Measurements from ENCODE around the gene LHFPL6. TPM values are rescaled to one million over a fixed set of nuclear protein-coding genes. Genes with fewer than 3 reads are reported as not detected.
"Not testable (repeated sequence)": the region's sequence is repeated elsewhere in the genome, so short reads cannot be mapped to it uniquely, and the experiment has no call there.

The LHFPL6 gene
- total RNA-seq, 4 donors from 2014 or later = 113 to 177 (median 146) TPM

DNA sequence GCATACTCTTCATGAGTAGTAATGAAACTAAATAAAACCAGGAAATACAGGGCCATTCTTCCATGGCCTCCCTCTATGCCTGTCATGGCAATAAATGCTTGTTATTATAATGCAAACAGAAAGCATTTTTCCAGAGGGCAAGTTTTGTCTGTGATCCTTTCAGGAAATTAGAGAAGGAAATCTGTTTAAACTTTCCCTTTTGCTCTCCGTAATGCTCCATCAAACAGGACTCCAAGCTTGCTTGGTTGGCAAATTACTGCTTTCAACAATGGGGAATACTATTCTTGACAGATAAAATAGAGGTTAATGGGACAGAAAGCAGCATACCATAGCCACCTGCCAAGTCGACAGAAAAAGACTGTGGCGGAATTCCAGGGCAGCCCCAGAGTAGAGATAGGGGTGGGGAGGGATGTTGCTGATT lies 252.5 kb downstream of the LHFPL6 start:
- Histone ChIP-seq H3K27me3 (no peaks in the 10 kb centered on the region), H3K9me3 (peaks cover 0 to 6% (median 0%) of the 10 kb centered on the region in 4 donors), H3K4me1 (peaks cover 0 to 38% (median 15%) of the 10 kb centered on the region in 4 donors), H3K4me3 (no peak overlapping the region), H3K36me3 (no peaks in the 10 kb centered on the region), H3K27ac (peak overlapping the region in 2 of 4 donors; percentile 13 to 26)
- no peak for TF ChIP-seq POLR2A (IDR thresholded peaks at IDR 0.05)
- no peak for DNase-seq (ENCODE audit: low spot score in 2 of 2)
- 14 to 28% methylated on average over 3 of the region's 3 CpGs for WGBS, 2 donors

GRCh38 chr13:39349391-39349960 lies 253.5 kb downstream of the LHFPL6 start:
- Histone ChIP-seq H3K4me3 (no peak overlapping the region), H3K36me3 (no peaks in the 10 kb centered on the region), H3K4me1 (peaks cover 0 to 38% (median 15%) of the 10 kb centered on the region in 4 donors), H3K9me3 (no peaks in the 10 kb centered on the region), H3K27me3 (no peaks in the 10 kb centered on the region), H3K27ac (peak overlapping the region in 1 of 4 donors; percentile 26)
- 55 to 61% methylated on average over 6 of the region's 6 CpGs for WGBS, 2 donors
- DNase-seq (ENCODE audit: low spot score in 2 of 2) = no peak
- TF ChIP-seq EP300 (IDR thresholded peaks at IDR 0.05) (no peak), POLR2A (IDR thresholded peaks at IDR 0.05) (no peak), CTCF (IDR thresholded peaks at IDR 0.05) (no peak)

- Histone ChIP-seq H3K27me3 (no peaks in the 10 kb centered on the region), H3K9me3 (no peaks in the 10 kb centered on the region), H3K4me1 (peaks cover 0 to 38% (median 15%) of the 10 kb centered on the region in 4 donors), H3K4me3 (no peak overlapping the region), H3K27ac (peak overlapping the region in 1 of 4 donors; percentile 33), H3K36me3 (no peaks in the 10 kb centered on the region)
- no peak for DNase-seq (ENCODE audit: low spot score in 2 of 2)
- 57 to 62% methylated on average over 9 of the region's 9 CpGs for WGBS, 2 donors
- TF ChIP-seq POLR2A (IDR thresholded peaks at IDR 0.05) (no peak), CTCF (IDR thresholded peaks at IDR 0.05) (no peak), EP300 (IDR thresholded peaks at IDR 0.05) (no peak)
Measured at GRCh38 chr13:39347926-39348901, 254.8 kb downstream of the LHFPL6 start.

DNA sequence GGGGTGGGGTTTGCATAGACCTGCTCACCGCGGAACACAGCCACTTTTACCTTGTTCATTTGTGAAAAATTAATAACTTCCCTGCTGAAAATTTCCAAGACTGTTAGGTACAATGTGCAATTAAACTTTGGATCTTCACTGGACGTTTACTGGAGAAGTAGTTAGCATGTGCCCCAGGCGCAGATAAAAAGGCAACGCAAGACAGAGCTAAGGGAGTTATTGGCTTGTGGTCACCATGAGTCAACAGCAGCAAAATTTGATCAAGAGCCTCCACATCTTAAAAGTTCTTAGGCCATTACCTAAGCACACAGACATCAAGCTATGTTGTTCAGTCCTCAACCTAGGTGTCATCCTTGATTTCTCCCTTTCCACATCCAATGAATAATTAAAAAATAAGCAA lies 257.0 kb downstream of the LHFPL6 start:
- Histone ChIP-seq H3K27ac (no peak overlapping the region), H3K4me3 (no peak overlapping the region), H3K9me3 (no peaks in the 10 kb centered on the region), H3K4me1 (peaks cover 0 to 32% (median 14%) of the 10 kb centered on the region in 4 donors), H3K27me3 (no peaks in the 10 kb centered on the region), H3K36me3 (peaks cover 0 to 7% (median 0%) of the 10 kb centered on the region in 3 donors)
- DNase-seq (ENCODE audit: low spot score in 2 of 2) = no peak
- TF ChIP-seq CTCF (IDR thresholded peaks at IDR 0.05) (no peak), POLR2A (IDR thresholded peaks at IDR 0.05) (no peak), EP300 (IDR thresholded peaks at IDR 0.05) (no peak)
- 91 to 92% methylated on average over 5 of the region's 5 CpGs for WGBS, 2 donors

DNA sequence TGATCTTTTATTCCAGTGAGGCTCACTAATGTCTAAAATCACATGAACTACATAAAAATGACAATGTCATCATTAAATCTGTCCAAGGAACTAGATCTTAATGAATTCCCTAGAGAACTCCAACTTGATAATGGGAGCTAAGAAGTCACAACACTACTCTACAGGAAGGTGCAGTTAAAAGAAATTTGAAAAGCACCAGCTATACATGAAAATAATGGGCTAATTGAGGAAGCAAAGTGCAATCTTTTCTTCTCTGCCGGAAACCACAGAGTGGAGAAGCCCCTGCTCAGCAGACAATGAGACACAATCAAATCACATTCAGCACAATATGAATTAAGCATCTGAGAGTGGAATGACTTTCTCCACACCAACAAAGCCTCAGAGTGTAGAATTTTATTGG lies 261.7 kb downstream of the LHFPL6 start:
- Histone ChIP-seq H3K27ac (no peak overlapping the region), H3K36me3 (peaks cover 0 to 7% (median 0%) of the 10 kb centered on the region in 3 donors), H3K27me3 (no peaks in the 10 kb centered on the region), H3K4me3 (no peak overlapping the region), H3K9me3 (no peaks in the 10 kb centered on the region), H3K4me1 (no peaks in the 10 kb centered on the region)
- no peak for DNase-seq (ENCODE audit: low spot score in 2 of 2)
- no peak for TF ChIP-seq POLR2A (IDR thresholded peaks at IDR 0.05)
- no peak for TF ChIP-seq CTCF (IDR thresholded peaks at IDR 0.05)
- no peak for TF ChIP-seq EP300 (IDR thresholded peaks at IDR 0.05)
- WGBS, 2 donors = 0 to 50% methylated on average over 1 of the region's 1 CpG

GRCh38 chr13:39338114-39338513 lies 264.9 kb downstream of the LHFPL6 start:
- H3K27me3 ChIP-seq; H3K36me3 ChIP-seq; H3K27ac ChIP-seq; H3K9me3 ChIP-seq; H3K4me1 ChIP-seq; DNase-seq (ENCODE audit: low spot score in 2 of 2); H3K4me3 ChIP-seq: not testable (repeated sequence)
- 94 to 95% methylated on average over 6 of the region's 6 CpGs for WGBS, 2 donors
